Mesodermal cell (in vitro differentiated cells): ENCODE data around the gene BMPR1A.
"Not testable (repeated sequence)": the region's sequence is repeated elsewhere in the genome, so short reads cannot be mapped to it uniquely, and the experiment has no call there.

Experiments used
- H3K27ac ChIP-seq: 2 replicates; pipeline ENCODE4 v1.7.0; 2013; ENCODE audit warnings: mild to moderate bottlenecking, low read depth, low read length, moderate library complexity; ENCODE audit not compliant: severe bottlenecking
- H3K36me3 ChIP-seq: 2 replicates; pipeline ENCODE4 v1.7.1; 2013; ENCODE audit warnings: mild to moderate bottlenecking, low read length, moderate library complexity; ENCODE audit not compliant: control insufficient read depth, insufficient read depth
- H3K4me1 ChIP-seq: one replicate; pipeline ENCODE4 v1.7.1; 2013; ENCODE audit warnings: mild to moderate bottlenecking, low read length; ENCODE audit not compliant: insufficient read depth, control insufficient read depth, poor library complexity, severe bottlenecking
- H3K4me3 ChIP-seq: 2 replicates; pipeline ENCODE4 v1.7.0; 2013; ENCODE audit warnings: low read length, control low read depth, mild to moderate bottlenecking; ENCODE audit not compliant: insufficient read depth, poor library complexity, severe bottlenecking; ENCODE audit errors: extremely low read depth
- H3K9me3 ChIP-seq: 2 replicates; pipeline ENCODE4 v1.7.1; 2013; ENCODE audit warnings: mild to moderate bottlenecking, low read length, moderate library complexity; ENCODE audit not compliant: control insufficient read depth
- WGBS, 2 experiments: methylation state at CpG; one replicate each; pipeline ENCODE4 v1.1.5; 2013; ENCODE audit warnings: missing lambda C conversion rate in 2 of 2; ENCODE audit not compliant: insufficient coverage in 2 of 2; 5-methylcytosine and 5-hydroxymethylcytosine counted together

Gene BMPR1A

GRCh38 chr10:86729677-86730076, 26.7 kb upstream of the BMPR1A start:
- Histone ChIP-seq H3K4me1 (no peaks in the 10 kb centered on the region), H3K4me3 (no peak overlapping the region), H3K9me3 (no peaks in the 10 kb centered on the region), H3K36me3 (no peaks in the 10 kb centered on the region), H3K27ac (no peak overlapping the region)
- WGBS, 2 experiments: 88 to 92% methylated on average over 1 of the region's 1 CpG

- Histone ChIP-seq H3K9me3 (no peaks in the 10 kb centered on the region), H3K36me3 (no peaks in the 10 kb centered on the region)
- WGBS, 2 experiments: 88% methylated on average over 1 of the region's 1 CpG; no CpG with 5 or more reads in 1 of the 2 experiments
These were observed 26.2 kb upstream of the BMPR1A start for GRCh38 chr10:86730227-86730626.

GRCh38 chr10:86732771-86733170, 23.6 kb upstream of the BMPR1A start:
- no peaks in the 10 kb centered on the region for H3K9me3 ChIP-seq
- WGBS, 2 experiments: 88 to 92% methylated on average over 12 of the region's 13 CpGs
- no peak overlapping the region for H3K27ac ChIP-seq
- no peaks in the 10 kb centered on the region for H3K36me3 ChIP-seq
- H3K4me1 ChIP-seq: no peaks in the 10 kb centered on the region
- H3K4me3 ChIP-seq: no peak overlapping the region

More at GRCh38 chr10:86730227-86730626, 26.2 kb upstream of the BMPR1A start:
- Histone ChIP-seq H3K4me3 (no peak overlapping the region), H3K27ac (no peak overlapping the region), H3K4me1 (no peaks in the 10 kb centered on the region)

- Histone ChIP-seq H3K36me3 (no peaks in the 10 kb centered on the region), H3K4me3 (no peak overlapping the region), H3K27ac (no peak overlapping the region), H3K4me1 (no peaks in the 10 kb centered on the region), H3K9me3 (no peaks in the 10 kb centered on the region)
- 84 to 94% methylated on average over 8 of the region's 8 CpGs for WGBS, 2 experiments
These were observed 23.2 kb upstream of the BMPR1A start for GRCh38 chr10:86733260-86733671.

GRCh38 chr10:86734207-86734988, 22.0 kb upstream of the BMPR1A start:
- no peak overlapping the region for H3K4me3 ChIP-seq
- H3K36me3 ChIP-seq: no peaks in the 10 kb centered on the region
- H3K4me1 ChIP-seq: no peaks in the 10 kb centered on the region
- H3K9me3 ChIP-seq: no peaks in the 10 kb centered on the region
- 83 to 100% methylated on average over 1 of the region's 4 CpGs for WGBS, 2 experiments
- no peak overlapping the region for H3K27ac ChIP-seq

- H3K4me3 ChIP-seq, H3K36me3 ChIP-seq, H3K4me1 ChIP-seq, H3K27ac ChIP-seq, H3K9me3 ChIP-seq: not testable (repeated sequence)
- 83 to 86% methylated on average over 1 of the region's 4 CpGs for WGBS, 2 experiments
These were observed 21.1 kb upstream of the BMPR1A start for GRCh38 chr10:86735278-86735677.

GRCh38 chr10:86742230-86742629, 14.2 kb upstream of the BMPR1A start:
- Histone ChIP-seq H3K4me3 (no peak overlapping the region), H3K36me3 (no peaks in the 10 kb centered on the region), H3K4me1 (no peaks in the 10 kb centered on the region), H3K9me3 (no peaks in the 10 kb centered on the region), H3K27ac (no peak overlapping the region)
- WGBS, 2 experiments: no CpG with 5 or more reads among the region's 1 CpG

- no peak overlapping the region for H3K4me3 ChIP-seq
- H3K9me3 ChIP-seq: no peaks in the 10 kb centered on the region
- H3K36me3 ChIP-seq: no peaks in the 10 kb centered on the region
- no peaks in the 10 kb centered on the region for H3K4me1 ChIP-seq
- H3K27ac ChIP-seq: no peak overlapping the region
- 88 to 95% methylated on average over 6 of the region's 7 CpGs for WGBS, 2 experiments
These were observed 12.2 kb upstream of the BMPR1A start for GRCh38 chr10:86744067-86744725.

- no peaks in the 10 kb centered on the region for H3K9me3 ChIP-seq
- H3K4me3 ChIP-seq: no peak overlapping the region
- H3K36me3 ChIP-seq: no peaks in the 10 kb centered on the region
- WGBS, 2 experiments: 90 to 100% methylated on average over 1 to 6 of the region's 7 CpGs
- H3K27ac ChIP-seq: no peak overlapping the region
- no peaks in the 10 kb centered on the region for H3K4me1 ChIP-seq
These were observed 8.4 kb upstream of the BMPR1A start for GRCh38 chr10:86747796-86748581.

- H3K9me3 ChIP-seq: no peaks in the 10 kb centered on the region
- no peak overlapping the region for H3K27ac ChIP-seq
- H3K4me3 ChIP-seq: no peak overlapping the region
- peaks cover 7% of the 10 kb centered on the region for H3K4me1 ChIP-seq
- 92 to 96% methylated on average over 6 to 9 of the region's 9 CpGs for WGBS, 2 experiments
- H3K36me3 ChIP-seq: no peaks in the 10 kb centered on the region
These were observed 6.6 kb upstream of the BMPR1A start for GRCh38 chr10:86749854-86750253.
